ENCODE measurements around the gene PCDHGA3.
"Not testable (repeated sequence)": the region's sequence is repeated elsewhere in the genome, so short reads cannot be mapped to it uniquely, and the experiment has no call there.

The PCDHGA3 gene

GRCh38 chr5:141346017-141346416 lies 2.4 kb downstream of the PCDHGA3 start:
- not testable (repeated sequence) for DNase-seq (ENCODE audit: low read depth in 2 of 2)

GRCh38 chr5:141349917-141350619 lies 6.4 kb downstream of the PCDHGA3 start, which contains the start of gene PCDHGB1:
Gene PCDHGB1, plus strand, starts transcription at chr5:141350099. Its CDS starts 162 bp downstream, at chr5:141350261.
- no peak for DNase-seq (ENCODE audit: low read depth in 2 of 2)

GRCh38 chr5:141351591-141351990 lies 8.0 kb downstream of the PCDHGA3 start:
- DNase-seq (ENCODE audit: low read depth in 2 of 2): no peak

GRCh38 chr5:141354900-141355469 lies 11.4 kb downstream of the PCDHGA3 start, which contains the start of gene PCDHGA4:
Gene PCDHGA4, plus strand, starts transcription at chr5:141355021. Its CDS starts 87 bp downstream, at chr5:141355108.
- DNase-seq (ENCODE audit: low read depth in 2 of 2): no peak

GRCh38 chr5:141355641-141356040 lies 12.0 kb downstream of the PCDHGA3 start:
- DNase-seq (ENCODE audit: low read depth in 2 of 2): no peak

GRCh38 chr5:141356133-141356532 lies 12.5 kb downstream of the PCDHGA3 start:
- no peak for DNase-seq (ENCODE audit: low read depth in 2 of 2)

- no peak for DNase-seq (ENCODE audit: low read depth in 2 of 2)
Measured at GRCh38 chr5:141356950-141357349, 13.3 kb downstream of the PCDHGA3 start.

GRCh38 chr5:141359790-141360426 lies 16.3 kb downstream of the PCDHGA3 start, which contains the start of gene PCDHGB2:
Gene PCDHGB2, plus strand, starts transcription at chr5:141359994. Its CDS starts 142 bp downstream, at chr5:141360136.
- DNase-seq (ENCODE audit: low read depth in 2 of 2): no peak

- no peak for DNase-seq (ENCODE audit: low read depth in 2 of 2)
Measured at GRCh38 chr5:141360685-141361084, 17.1 kb downstream of the PCDHGA3 start.

- DNase-seq (ENCODE audit: low read depth in 2 of 2): no peak
Measured at GRCh38 chr5:141362719-141363118, 19.1 kb downstream of the PCDHGA3 start.

GRCh38 chr5:141363952-141364660 lies 20.5 kb downstream of the PCDHGA3 start, which contains the start of gene PCDHGA5:
Gene PCDHGA5, plus strand, starts transcription at chr5:141364162. Its CDS starts 169 bp downstream, at chr5:141364331.
- no peak for DNase-seq (ENCODE audit: low read depth in 2 of 2)

GRCh38 chr5:141366016-141366896 lies 22.6 kb downstream of the PCDHGA3 start:
- DNase-seq (ENCODE audit: low read depth in 2 of 2): no peak

- DNase-seq (ENCODE audit: low read depth in 2 of 2): no peak
Measured at GRCh38 chr5:141369994-141370848, 26.6 kb downstream of the PCDHGA3 start, which contains the start of gene PCDHGB3. Gene PCDHGB3, plus strand, starts transcription at chr5:141370242. Its CDS starts 153 bp downstream, at chr5:141370395.

GRCh38 chr5:141371572-141372475 lies 28.2 kb downstream of the PCDHGA3 start:
- no peak for DNase-seq (ENCODE audit: low read depth in 2 of 2)

- no peak for DNase-seq (ENCODE audit: low read depth in 2 of 2)
Measured at GRCh38 chr5:141373673-141374317, 30.2 kb downstream of the PCDHGA3 start, which contains the start of gene PCDHGA6. Gene PCDHGA6, plus strand, starts transcription at chr5:141373891. Its CDS starts 193 bp downstream, at chr5:141374084.

GRCh38 chr5:141374627-141375026 lies 31.0 kb downstream of the PCDHGA3 start:
- no peak for DNase-seq (ENCODE audit: low read depth in 2 of 2)

GRCh38 chr5:141375444-141376155 lies 32.0 kb downstream of the PCDHGA3 start:
- not testable (repeated sequence) for DNase-seq (ENCODE audit: low read depth in 2 of 2)

Measured in activated CD4-positive, alpha-beta T cell treated with anti-CD3 and anti-CD28 coated beads for 24 hours (primary cell).